Colon (tissue), 2 donors: ENCODE results near the gene KIRREL1.

Experiments used
- FAIRE-seq: peaks from 2 replicates; lab custom pipeline; 2012; peaks lifted over from hg19 to GRCh38; lab: Jason Lieb, UNC
- donor health status: control.
- donor health status: control.

Gene KIRREL1

GRCh38 chr1:158146739-158147138 lies 153.3 kb downstream of the KIRREL1 start:
- FAIRE-seq: no peak

DNA sequence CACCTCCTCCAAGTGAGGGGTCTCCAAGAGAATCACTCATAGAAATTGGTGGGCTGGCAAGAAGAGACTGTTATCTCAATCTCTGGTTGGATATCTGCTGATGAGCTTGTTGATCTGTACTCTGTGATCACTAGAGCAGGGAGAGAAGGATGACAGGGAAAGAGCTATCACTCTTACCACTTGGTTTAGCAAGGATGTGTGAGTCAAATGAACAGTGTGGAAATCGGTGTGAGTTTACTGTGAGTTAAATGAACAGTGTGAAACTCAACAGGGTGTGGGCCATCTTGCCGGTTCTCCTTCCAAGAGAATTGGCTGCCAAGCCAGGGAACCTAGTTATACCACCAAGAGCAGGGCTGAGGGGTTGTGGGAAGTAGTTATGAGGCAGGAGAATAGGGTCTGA lies 154.0 kb downstream of the KIRREL1 start:
- no peak for FAIRE-seq

GRCh38 chr1:158147869-158148268 lies 154.4 kb downstream of the KIRREL1 start:
- no peak for FAIRE-seq

- no peak for FAIRE-seq
Measured at GRCh38 chr1:158148468-158148867, 155.0 kb downstream of the KIRREL1 start.

GRCh38 chr1:158149175-158149574 lies 155.7 kb downstream of the KIRREL1 start:
- FAIRE-seq: no peak
